H9 (cell line): ENCODE measurements around the gene RCC1. TPM values are rescaled to one million over a fixed set of nuclear protein-coding genes. Genes with fewer than 3 reads are reported as not detected.

Experiments
- DNase-seq: peaks from one replicate; pipeline ENCODE4 v3.0.0-alpha.2; 2017
- H2AFZ ChIP-seq: one replicate; pipeline ENCODE4 v1.6.1; 2013; ENCODE audit warnings: mild to moderate bottlenecking, low read length, control low read depth, moderate library complexity
- H2AK5ac ChIP-seq: 2 replicates; pipeline ENCODE4 v1.6.1; 2013; ENCODE audit warnings: low read length, control low read depth, mixed read lengths; ENCODE audit not compliant: insufficient read length
- H2BK120ac ChIP-seq: one replicate; pipeline ENCODE4 v1.6.1; 2013; ENCODE audit warnings: low read depth, mild to moderate bottlenecking, low read length, control low read depth, inconsistent platforms; ENCODE audit not compliant: poor library complexity, severe bottlenecking
- H2BK12ac ChIP-seq: 2 replicates; pipeline ENCODE4 v1.6.1; 2013; ENCODE audit warnings: low read length, control low read depth, mixed read lengths, low read depth; ENCODE audit not compliant: insufficient read length
- H2BK15ac ChIP-seq: 2 replicates; pipeline ENCODE4 v1.6.1; 2013; ENCODE audit warnings: low read depth, low read length, control low read depth
- H2BK20ac ChIP-seq: one replicate; pipeline ENCODE4 v1.6.1; 2013; ENCODE audit warnings: low read depth, mild to moderate bottlenecking, low read length, control low read depth, inconsistent platforms; ENCODE audit not compliant: poor library complexity, severe bottlenecking
- H2BK5ac ChIP-seq: 2 replicates; pipeline ENCODE4 v1.6.1; 2013; ENCODE audit warnings: low read length, control low read depth, mixed read lengths; ENCODE audit not compliant: insufficient read length
- H3K14ac ChIP-seq: 2 replicates; pipeline ENCODE4 v1.6.1; 2013; ENCODE audit warnings: low read length, control low read depth; ENCODE audit not compliant: insufficient read depth
- H3K18ac ChIP-seq: 2 replicates; pipeline ENCODE4 v1.6.1; 2013; ENCODE audit warnings: low read depth, mild to moderate bottlenecking, mixed read lengths, low read length, control low read depth; ENCODE audit not compliant: insufficient read length
- H3K23ac ChIP-seq: 2 replicates; pipeline ENCODE4 v1.6.1; 2013; ENCODE audit warnings: low read length, control low read depth, mixed read lengths, low read depth; ENCODE audit not compliant: insufficient read length
- H3K23me2 ChIP-seq: 2 replicates; pipeline ENCODE4 v1.6.1; 2013; ENCODE audit warnings: low read depth, mild to moderate bottlenecking, mixed read lengths, low read length, control low read depth; ENCODE audit not compliant: insufficient read length, poor library complexity, severe bottlenecking
- H3K27ac ChIP-seq: 2 replicates; pipeline ENCODE4 v1.5.1; 2013; ENCODE audit warnings: low read length, control low read depth, mixed read lengths, low read depth; ENCODE audit not compliant: insufficient read length
- H3K27me3 ChIP-seq: 2 replicates; pipeline ENCODE4 v1.6.1; 2013; ENCODE audit warnings: low read length, control low read depth, inconsistent platforms; ENCODE audit not compliant: insufficient read depth
- H3K4ac ChIP-seq: 2 replicates; pipeline ENCODE4 v1.6.1; 2013; ENCODE audit warnings: low read depth, mild to moderate bottlenecking, control low read depth, inconsistent platforms, low read length, moderate library complexity
- H3K4me1 ChIP-seq: 2 replicates; pipeline ENCODE4 v1.6.1; 2013; ENCODE audit warnings: low read length, control low read depth, inconsistent platforms; ENCODE audit not compliant: insufficient read depth
- H3K4me2 ChIP-seq: 2 replicates; pipeline ENCODE4 v1.6.1; 2013; ENCODE audit warnings: low read length, control low read depth, mixed read lengths; ENCODE audit not compliant: insufficient read length, insufficient read depth
- H3K56ac ChIP-seq: 2 replicates; pipeline ENCODE4 v1.6.1; 2013; ENCODE audit warnings: low read depth, mild to moderate bottlenecking, mixed read lengths, low read length, control low read depth; ENCODE audit not compliant: insufficient read length
- H3K79me1 ChIP-seq: 2 replicates; pipeline ENCODE4 v1.6.1; 2013; ENCODE audit warnings: low read depth, mild to moderate bottlenecking, moderate library complexity, low read length, control low read depth, inconsistent platforms; ENCODE audit not compliant: insufficient read depth, poor library complexity, severe bottlenecking
- H3K79me2 ChIP-seq: 2 replicates; pipeline ENCODE4 v1.6.1; 2013; ENCODE audit warnings: low read length, control low read depth, inconsistent platforms; ENCODE audit not compliant: insufficient read depth
- H3K9ac ChIP-seq: 2 replicates; pipeline ENCODE4 v1.6.1; 2013; ENCODE audit warnings: low read length, control low read depth, mixed read lengths; ENCODE audit not compliant: insufficient read length; ENCODE audit errors: extremely low read depth
- H3K9me3 ChIP-seq: one replicate; pipeline ENCODE4 v1.6.1; 2013; ENCODE audit warnings: low read depth, low read length, inconsistent platforms; ENCODE audit not compliant: control insufficient read depth
- H3T11ph ChIP-seq: one replicate; pipeline ENCODE4 v1.6.1; 2013; ENCODE audit warnings: mild to moderate bottlenecking, low read length, control low read depth, inconsistent platforms
- H4K20me1 ChIP-seq: one replicate; pipeline ENCODE4 v1.6.1; 2013; ENCODE audit not compliant: control insufficient read depth, insufficient read length, insufficient read depth
- H4K5ac ChIP-seq: 2 replicates; pipeline ENCODE4 v1.6.1; 2013; ENCODE audit warnings: low read depth, mild to moderate bottlenecking, mixed read lengths, low read length, control low read depth; ENCODE audit not compliant: insufficient read length
- H4K8ac ChIP-seq: replicated peaks from 2 replicates; pipeline ENCODE4 v1.6.1; 2013; ENCODE audit warnings: low read length, control low read depth, mixed read lengths, low read depth; ENCODE audit not compliant: insufficient read length
- H4K91ac ChIP-seq: 2 replicates; pipeline ENCODE4 v1.6.1; 2013; ENCODE audit warnings: low read depth, mild to moderate bottlenecking, moderate library complexity, mixed read lengths, low read length, control low read depth; ENCODE audit not compliant: insufficient read length
- H3K27ac Mint-ChIP-seq, 3 experiments: 2 replicates in 2 of 3; 3 replicates in 1 of 3; pipeline ENCODE4 v1.8.0; 2020 to 2021; ENCODE audit warnings: mixed read lengths in 3 of 3, mild to moderate bottlenecking in 1 of 3, moderate library complexity in 1 of 3
- H3K27me3 Mint-ChIP-seq: 2 replicates; pipeline ENCODE4 v1.8.0; 2021; ENCODE audit warnings: low read depth, mild to moderate bottlenecking, moderate library complexity, mixed read lengths
- H3K36me3 Mint-ChIP-seq, 3 experiments: 2 replicates in 2 of 3; 3 replicates in 1 of 3; pipeline ENCODE4 v1.8.0; 2020 to 2021; ENCODE audit warnings: low read depth in 3 of 3, mixed read lengths in 3 of 3; ENCODE audit not compliant: insufficient read depth in 1 of 3
- H3K4me1 Mint-ChIP-seq, 2 experiments: 2 replicates each; pipeline ENCODE4 v1.8.0; 2020; ENCODE audit warnings: mixed read lengths in 2 of 2
- H3K4me3 Mint-ChIP-seq, 2 experiments: 2 replicates in 1 of 2; 3 replicates in 1 of 2; pipeline ENCODE4 v1.8.0; 2020 to 2021; ENCODE audit warnings: mild to moderate bottlenecking in 2 of 2, mixed read lengths in 2 of 2, moderate library complexity in 1 of 2
- H3K9me3 Mint-ChIP-seq, 2 experiments: 2 replicates in 1 of 2; 3 replicates in 1 of 2; pipeline ENCODE4 v1.8.0; 2020; ENCODE audit warnings: mild to moderate bottlenecking in 2 of 2, mixed read lengths in 2 of 2, moderate library complexity in 1 of 2
- CTCF ChIP-seq: fragments of 200-600 bp; sonication (generic); conservative IDR thresholded peaks from 3 replicates; pipeline ENCODE4 v1.8.0; 2021; ENCODE audit warnings: antibody characterized with exemption, mild to moderate bottlenecking
- WGBS: extraction: QIAGEN DNeasy Blood & Tissue Kit; methylation state at CpG from one replicate; pipeline ENCODE4 v1.1.7; 2013; ENCODE audit warnings: missing lambda C conversion rate, low lambda C conversion rate, mixed read lengths; ENCODE audit not compliant: insufficient read length; ENCODE audit errors: extremely low coverage; 5-methylcytosine and 5-hydroxymethylcytosine counted together
- total RNA-seq: library from RNA; stranded (reverse); gene quantifications from 2 replicates; pipeline ENCODE4 v1.2.1, GENCODE V29; 2021

The RCC1 gene
- total RNA-seq, 1 experiment from 2014 or later = 93.6 TPM

GRCh38 chr1:28503117-28503516 is 2.7 kb upstream of the RCC1 start:
- Histone ChIP-seq H3K14ac (no peak overlapping the region), H2AK5ac (no peak overlapping the region), H3K79me2 (0 out of 2 replicates have a peak, but pooled peaks cover 2% of the 10 kb centered on the region), H3K9ac (no peak overlapping the region), H2BK20ac (no peak overlapping the region), H3K4me2 (no peak overlapping the region), H3K23me2 (peaks cover 4% of the 10 kb centered on the region), H2BK15ac (no peak overlapping the region), H3K18ac (no peak overlapping the region), H3K27ac (no peak overlapping the region), H2BK5ac (no peak overlapping the region), H2BK12ac (no peak overlapping the region), H2BK120ac (no peak overlapping the region), H4K20me1 (no peaks in the 10 kb centered on the region), H4K5ac (no peak overlapping the region), H4K91ac (no peak overlapping the region), H3K9me3 (no peaks in the 10 kb centered on the region), H3K4me1 (no peaks in the 10 kb centered on the region), H3K27me3 (no peaks in the 10 kb centered on the region), H2AFZ (no peak overlapping the region), H3K4ac (no peak overlapping the region), H3T11ph (no peak overlapping the region), H4K8ac (no peak overlapping the region), H3K79me1 (no peaks in the 10 kb centered on the region), H3K23ac (no peak overlapping the region), H3K56ac (no peak overlapping the region)
- Mint-ChIP-seq H3K36me3 (peaks cover 24 to 30% (median 27%) of the 10 kb centered on the region in 3 experiments), H3K4me3 (no peak overlapping the region), H3K9me3 (peaks cover 7 to 8% of the 10 kb centered on the region in 2 experiments), H3K27ac (peak overlapping the region in 2 of 3 experiments; percentile 23 to 53; a peak in 2 of 7 replicates), H3K27me3 (peaks cover 20% of the 10 kb centered on the region), H3K4me1 (peaks cover 0 to 11% of the 10 kb centered on the region in 2 experiments; a peak in 3 of 4 replicates)
- no peak for DNase-seq
- TF ChIP-seq CTCF = no peak
- WGBS = no CpG with 5 or more reads among the region's 3 CpGs
